Adrenal gland (tissue), 12 donors: ENCODE measurements around the gene ATXN1. TPM values are rescaled to one million over a fixed set of nuclear protein-coding genes. Genes with fewer than 3 reads are reported as not detected.

ENCODE experiments used
- DNase-seq, 7 donors: peaks; one replicate each; pipeline ENCODE4 v3.0.0-alpha.2; 2019 to 2020
- H3K27ac ChIP-seq, 5 donors: fragments of 200-600 bp; sonication (generic) in 4 of 5; 1 replicate in 3 of 5; 2 replicates in 2 of 5; pipeline versions ENCODE4 v1.5.1 to v1.8.0; 2016 to 2020; ENCODE audit warnings: mild to moderate bottlenecking in 1 of 5
- H3K27me3 ChIP-seq: fragments of 200-600 bp; 2 replicates; pipeline ENCODE4 v1.8.0; 2021
- H3K36me3 ChIP-seq, 2 donors: fragments of 200-600 bp; replicated peaks in 1 of 2; 1 replicate in 1 of 2; 2 replicates in 1 of 2; pipeline versions ENCODE4 v1.5.1 to v1.8.0; 2018 to 2022
- H3K4me1 ChIP-seq, 2 donors: fragments of 200-600 bp; replicated peaks in 1 of 2; 1 replicate in 1 of 2; 2 replicates in 1 of 2; pipeline versions ENCODE4 v1.5.1 to v1.8.0; 2018 to 2021
- H3K4me3 ChIP-seq, 4 donors: fragments of 200-600 bp; sonication (generic) in 3 of 4; one replicate each; pipeline ENCODE4 v1.5.1; 2016 to 2018
- H3K9me3 ChIP-seq, 3 donors: fragments of 200-600 bp; sonication (generic) in 1 of 3; replicated peaks in 1 of 3; 1 replicate in 2 of 3; 2 replicates in 1 of 3; pipeline versions ENCODE4 v1.5.1 to v1.8.0; 2016 to 2021
- CTCF ChIP-seq, 6 experiments: fragments of 450-650 bp in 4 of 6; fragments of 200-600 bp in 2 of 6; sonication (generic) in 1 of 6; IDR thresholded peaks; 1 replicate in 5 of 6; 2 replicates in 1 of 6; pipeline versions ENCODE4 v1.5.1 to v1.8.0; 2016 to 2021; ENCODE audit warnings: antibody characterized with exemption in 6 of 6, mild to moderate bottlenecking in 2 of 6, moderate library complexity in 1 of 6
- POLR2A ChIP-seq, 2 donors: fragments of 450-650 bp; IDR thresholded peaks; one replicate each; pipeline ENCODE4 v1.6.1; 2017; ENCODE audit warnings: antibody characterized with exemption in 2 of 2, mild to moderate bottlenecking in 2 of 2, moderate library complexity in 1 of 2
- WGBS, 4 donors: extraction: QIAGEN DNeasy Blood & Tissue Kit in 2 of 4; methylation state at CpG; one replicate each; pipeline versions ENCODE4 v1.1.5 to v1.1.7; 2013 to 2017; 5-methylcytosine and 5-hydroxymethylcytosine counted together
- intact Hi-C, 2 donors: fragments of 100-400 bp; cut with DNase I; formaldehyde crosslinking; loops; one replicate each; pipeline versions ENCODE4 v1.14.1 to v1.15.0; 2022 to 2023
- polyA plus RNA-seq, 3 donors: library from polyadenylated mRNA; stranded (reverse); fragments of 200-250 nt in 2 of 3; fragments of 350-450 nt in 1 of 3; fragmentation: Illumina TruSeq in 1 of 3; extraction: RNeasy Lipid Tissue Mini Kit (QIAGEN cat#74804) in 1 of 3; gene quantifications; one replicate each; pipeline ENCODE4 v1.2.3, GENCODE V29; 2013 to 2014
- total RNA-seq, 9 donors: library from RNA; depleted of rRNA in 4 of 9; stranded (reverse); fragments of >200 nt in 4 of 9; fragments of 120-200 nt in 1 of 9; fragmentation: NEBNext Ultra II Directional in 1 of 9; extraction: Animal tissue kit (Norgen Biotek cat#: 25700) in 1 of 9; gene quantifications; one replicate each; pipeline versions ENCODE4 v1.1.0 to v1.2.4, GENCODE V29; 2013 to 2023
- donor health status: healthy with polysubstance abuse.
- donor health status: Bipolar disorder and iron deficiency.
- donor health status: DM: yes; HTN: yes; CAD: no.
- donor health status: DM: no; HTN: no; CAD: no.
- donor health status: DM: no; HTN: no; CAD: no.
- donor health status: DM: yes; HTN: yes; CAD: no.

Gene ATXN1
- total and polyA plus RNA-seq, 12 donors, result 3.4 to 51.3 (median 25.4) TPM

GRCh38 chr6:16759646-16760515, 1.4 kb downstream of the ATXN1 start:
- Histone ChIP-seq H3K27ac (peak overlapping the region; percentile 91 to 99 (median 94)), H3K27me3 (no peaks in the 10 kb centered on the region), H3K4me1 (peaks cover 12 to 39% of the 10 kb centered on the region in 2 donors), H3K36me3 (no peaks in the 10 kb centered on the region), H3K9me3 (no peaks in the 10 kb centered on the region), H3K4me3 (peak overlapping the region; percentile 52 to 97 (median 70))
- WGBS, 4 donors, result 0 to 1% (median 1%) methylated on average over 9 to 87 of the region's 87 CpGs
- intact Hi-C loops, result loop anchor here (5.0 to 10.0 kb wide), 4 partner anchors 85 to 425 kb away; no protein-coding TSS in a partner anchor
- peak; percentile 92 to 96 (median 93) for DNase-seq
- TF ChIP-seq CTCF (IDR thresholded peaks at IDR 0.05), result peak in 2 of 6 experiments; percentile 24 to 25
- TF ChIP-seq POLR2A (IDR thresholded peaks at IDR 0.05), result peak; percentile 92 to 99

- Histone ChIP-seq H3K27me3 (no peaks in the 10 kb centered on the region), H3K27ac (peak overlapping the region; percentile 91 to 99 (median 94)), H3K4me3 (peak overlapping the region in 3 of 4 donors; percentile 52 to 97 (median 78)), H3K36me3 (no peaks in the 10 kb centered on the region), H3K4me1 (peaks cover 12 to 42% of the 10 kb centered on the region in 2 donors), H3K9me3 (no peaks in the 10 kb centered on the region)
- WGBS, 4 donors, result 0 to 1% (median 0%) methylated on average over 8 of the region's 8 CpGs
- TF ChIP-seq CTCF (IDR thresholded peaks at IDR 0.05) (no peak), POLR2A (IDR thresholded peaks at IDR 0.05) (peak in 1 of 2 donors; percentile 51)
- peak in 2 of 7 donors; percentile 26 to 35 for DNase-seq
- intact Hi-C loops, result loop anchor here in 1 of 2 donors (5.0 kb wide), 1 partner anchor 247 kb away; no protein-coding TSS in a partner anchor
Measured at GRCh38 chr6:16759181-16759645, 2.0 kb downstream of the ATXN1 start.

- intact Hi-C loops, result loop anchor here in 1 of 2 donors (5.0 kb wide), 1 partner anchor 246 kb away; no protein-coding TSS in a partner anchor
- no peak for TF ChIP-seq POLR2A (IDR thresholded peaks at IDR 0.05)
- TF ChIP-seq CTCF (IDR thresholded peaks at IDR 0.05), result no peak
- no peaks in the 10 kb centered on the region for H3K27me3 ChIP-seq
- peak overlapping the region in 3 of 5 donors; percentile 94 to 99 (median 97) for H3K27ac ChIP-seq
- H3K36me3 ChIP-seq, result no peaks in the 10 kb centered on the region
- H3K4me3 ChIP-seq, result peak overlapping the region in 2 of 4 donors; percentile 78 to 97
- DNase-seq, result peak in 4 of 7 donors; percentile 24 to 83 (median 38)
- WGBS, 4 donors, result 33 to 41% (median 39%) methylated on average over 9 of the region's 9 CpGs
- H3K9me3 ChIP-seq, result no peaks in the 10 kb centered on the region
- H3K4me1 ChIP-seq, result peaks cover 12 to 42% of the 10 kb centered on the region in 2 donors
Measured at GRCh38 chr6:16758163-16758975, 2.9 kb downstream of the ATXN1 start.
